H9 (cell line): ENCODE measurements around the gene MTA1. TPM values are rescaled to one million over a fixed set of nuclear protein-coding genes. Genes with fewer than 3 reads are reported as not detected.

Experiments
- DNase-seq: peaks from one replicate; pipeline ENCODE4 v3.0.0-alpha.2; 2017
- H2AFZ ChIP-seq: one replicate; pipeline ENCODE4 v1.6.1; 2013; ENCODE audit warnings: mild to moderate bottlenecking, low read length, control low read depth, moderate library complexity
- H2AK5ac ChIP-seq: 2 replicates; pipeline ENCODE4 v1.6.1; 2013; ENCODE audit warnings: low read length, control low read depth, mixed read lengths; ENCODE audit not compliant: insufficient read length
- H2BK120ac ChIP-seq: one replicate; pipeline ENCODE4 v1.6.1; 2013; ENCODE audit warnings: low read depth, mild to moderate bottlenecking, low read length, control low read depth, inconsistent platforms; ENCODE audit not compliant: poor library complexity, severe bottlenecking
- H2BK12ac ChIP-seq: 2 replicates; pipeline ENCODE4 v1.6.1; 2013; ENCODE audit warnings: low read length, control low read depth, mixed read lengths, low read depth; ENCODE audit not compliant: insufficient read length
- H2BK15ac ChIP-seq: 2 replicates; pipeline ENCODE4 v1.6.1; 2013; ENCODE audit warnings: low read depth, low read length, control low read depth
- H2BK20ac ChIP-seq: one replicate; pipeline ENCODE4 v1.6.1; 2013; ENCODE audit warnings: low read depth, mild to moderate bottlenecking, low read length, control low read depth, inconsistent platforms; ENCODE audit not compliant: poor library complexity, severe bottlenecking
- H2BK5ac ChIP-seq: 2 replicates; pipeline ENCODE4 v1.6.1; 2013; ENCODE audit warnings: low read length, control low read depth, mixed read lengths; ENCODE audit not compliant: insufficient read length
- H3K14ac ChIP-seq: 2 replicates; pipeline ENCODE4 v1.6.1; 2013; ENCODE audit warnings: low read length, control low read depth; ENCODE audit not compliant: insufficient read depth
- H3K18ac ChIP-seq: 2 replicates; pipeline ENCODE4 v1.6.1; 2013; ENCODE audit warnings: low read depth, mild to moderate bottlenecking, mixed read lengths, low read length, control low read depth; ENCODE audit not compliant: insufficient read length
- H3K23ac ChIP-seq: 2 replicates; pipeline ENCODE4 v1.6.1; 2013; ENCODE audit warnings: low read length, control low read depth, mixed read lengths, low read depth; ENCODE audit not compliant: insufficient read length
- H3K23me2 ChIP-seq: 2 replicates; pipeline ENCODE4 v1.6.1; 2013; ENCODE audit warnings: low read depth, mild to moderate bottlenecking, mixed read lengths, low read length, control low read depth; ENCODE audit not compliant: insufficient read length, poor library complexity, severe bottlenecking
- H3K27ac ChIP-seq: 2 replicates; pipeline ENCODE4 v1.5.1; 2013; ENCODE audit warnings: low read length, control low read depth, mixed read lengths, low read depth; ENCODE audit not compliant: insufficient read length
- H3K27me3 ChIP-seq: 2 replicates; pipeline ENCODE4 v1.6.1; 2013; ENCODE audit warnings: low read length, control low read depth, inconsistent platforms; ENCODE audit not compliant: insufficient read depth
- H3K4ac ChIP-seq: 2 replicates; pipeline ENCODE4 v1.6.1; 2013; ENCODE audit warnings: low read depth, mild to moderate bottlenecking, control low read depth, inconsistent platforms, low read length, moderate library complexity
- H3K4me1 ChIP-seq: 2 replicates; pipeline ENCODE4 v1.6.1; 2013; ENCODE audit warnings: low read length, control low read depth, inconsistent platforms; ENCODE audit not compliant: insufficient read depth
- H3K4me2 ChIP-seq: 2 replicates; pipeline ENCODE4 v1.6.1; 2013; ENCODE audit warnings: low read length, control low read depth, mixed read lengths; ENCODE audit not compliant: insufficient read length, insufficient read depth
- H3K56ac ChIP-seq: 2 replicates; pipeline ENCODE4 v1.6.1; 2013; ENCODE audit warnings: low read depth, mild to moderate bottlenecking, mixed read lengths, low read length, control low read depth; ENCODE audit not compliant: insufficient read length
- H3K79me1 ChIP-seq: 2 replicates; pipeline ENCODE4 v1.6.1; 2013; ENCODE audit warnings: low read depth, mild to moderate bottlenecking, moderate library complexity, low read length, control low read depth, inconsistent platforms; ENCODE audit not compliant: insufficient read depth, poor library complexity, severe bottlenecking
- H3K79me2 ChIP-seq: 2 replicates; pipeline ENCODE4 v1.6.1; 2013; ENCODE audit warnings: low read length, control low read depth, inconsistent platforms; ENCODE audit not compliant: insufficient read depth
- H3K9ac ChIP-seq: 2 replicates; pipeline ENCODE4 v1.6.1; 2013; ENCODE audit warnings: low read length, control low read depth, mixed read lengths; ENCODE audit not compliant: insufficient read length; ENCODE audit errors: extremely low read depth
- H3K9me3 ChIP-seq: one replicate; pipeline ENCODE4 v1.6.1; 2013; ENCODE audit warnings: low read depth, low read length, inconsistent platforms; ENCODE audit not compliant: control insufficient read depth
- H3T11ph ChIP-seq: one replicate; pipeline ENCODE4 v1.6.1; 2013; ENCODE audit warnings: mild to moderate bottlenecking, low read length, control low read depth, inconsistent platforms
- H4K20me1 ChIP-seq: one replicate; pipeline ENCODE4 v1.6.1; 2013; ENCODE audit not compliant: control insufficient read depth, insufficient read length, insufficient read depth
- H4K5ac ChIP-seq: 2 replicates; pipeline ENCODE4 v1.6.1; 2013; ENCODE audit warnings: low read depth, mild to moderate bottlenecking, mixed read lengths, low read length, control low read depth; ENCODE audit not compliant: insufficient read length
- H4K8ac ChIP-seq: replicated peaks from 2 replicates; pipeline ENCODE4 v1.6.1; 2013; ENCODE audit warnings: low read length, control low read depth, mixed read lengths, low read depth; ENCODE audit not compliant: insufficient read length
- H4K91ac ChIP-seq: 2 replicates; pipeline ENCODE4 v1.6.1; 2013; ENCODE audit warnings: low read depth, mild to moderate bottlenecking, moderate library complexity, mixed read lengths, low read length, control low read depth; ENCODE audit not compliant: insufficient read length
- H3K27ac Mint-ChIP-seq, 3 experiments: 2 replicates in 2 of 3; 3 replicates in 1 of 3; pipeline ENCODE4 v1.8.0; 2020 to 2021; ENCODE audit warnings: mixed read lengths in 3 of 3, mild to moderate bottlenecking in 1 of 3, moderate library complexity in 1 of 3
- H3K27me3 Mint-ChIP-seq: 2 replicates; pipeline ENCODE4 v1.8.0; 2021; ENCODE audit warnings: low read depth, mild to moderate bottlenecking, moderate library complexity, mixed read lengths
- H3K36me3 Mint-ChIP-seq, 3 experiments: 2 replicates in 2 of 3; 3 replicates in 1 of 3; pipeline ENCODE4 v1.8.0; 2020 to 2021; ENCODE audit warnings: low read depth in 3 of 3, mixed read lengths in 3 of 3; ENCODE audit not compliant: insufficient read depth in 1 of 3
- H3K4me1 Mint-ChIP-seq, 2 experiments: 2 replicates each; pipeline ENCODE4 v1.8.0; 2020; ENCODE audit warnings: mixed read lengths in 2 of 2
- H3K4me3 Mint-ChIP-seq, 2 experiments: 2 replicates in 1 of 2; 3 replicates in 1 of 2; pipeline ENCODE4 v1.8.0; 2020 to 2021; ENCODE audit warnings: mild to moderate bottlenecking in 2 of 2, mixed read lengths in 2 of 2, moderate library complexity in 1 of 2
- H3K9me3 Mint-ChIP-seq, 2 experiments: 2 replicates in 1 of 2; 3 replicates in 1 of 2; pipeline ENCODE4 v1.8.0; 2020; ENCODE audit warnings: mild to moderate bottlenecking in 2 of 2, mixed read lengths in 2 of 2, moderate library complexity in 1 of 2
- CTCF ChIP-seq: fragments of 200-600 bp; sonication (generic); conservative IDR thresholded peaks from 3 replicates; pipeline ENCODE4 v1.8.0; 2021; ENCODE audit warnings: antibody characterized with exemption, mild to moderate bottlenecking
- WGBS: extraction: QIAGEN DNeasy Blood & Tissue Kit; methylation state at CpG from one replicate; pipeline ENCODE4 v1.1.7; 2013; ENCODE audit warnings: missing lambda C conversion rate, low lambda C conversion rate, mixed read lengths; ENCODE audit not compliant: insufficient read length; ENCODE audit errors: extremely low coverage; 5-methylcytosine and 5-hydroxymethylcytosine counted together
- total RNA-seq: library from RNA; stranded (reverse); gene quantifications from 2 replicates; pipeline ENCODE4 v1.2.1, GENCODE V29; 2021

Gene MTA1
- total RNA-seq, 1 experiment from 2014 or later = 230 TPM

DNA sequence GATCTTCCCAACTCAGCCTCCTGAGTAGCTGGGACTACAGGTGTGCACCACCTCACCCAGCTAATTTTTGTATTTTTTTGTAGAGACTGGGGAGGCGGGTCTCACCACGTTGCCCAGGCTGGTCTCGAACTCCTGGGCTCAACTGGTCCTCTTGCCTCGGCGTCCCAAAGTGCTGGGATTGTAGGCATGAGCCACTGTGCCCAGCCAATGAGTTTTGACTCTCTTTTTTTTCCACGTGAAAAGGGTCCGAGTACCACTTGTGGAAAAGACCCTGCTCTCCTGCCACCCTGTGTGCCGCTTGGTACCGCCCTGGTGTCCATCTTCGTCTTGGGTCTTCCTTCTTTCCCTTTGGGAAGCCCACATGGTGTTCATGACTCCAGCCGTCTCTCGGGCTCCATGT lies 89.0 kb downstream of the MTA1 start:
- no peak for TF ChIP-seq CTCF

More for the DNA sequence above, 89.0 kb downstream of the MTA1 start:
- no peaks in the 10 kb centered on the region; a peak in 1 of 7 replicates for H3K36me3 Mint-ChIP-seq
- Histone ChIP-seq H2AFZ (no peak overlapping the region), H3K18ac (no peak overlapping the region), H3K27me3 (no peaks in the 10 kb centered on the region; the same call in 1 of the 2 replicates), H3K23me2 (no peaks in the 10 kb centered on the region), H2AK5ac (no peak overlapping the region), H3K4me2 (no peak overlapping the region), H2BK15ac (no peak overlapping the region), H4K5ac (no peak overlapping the region), H2BK12ac (no peak overlapping the region), H3K4ac (no peak overlapping the region), H2BK20ac (no peak overlapping the region), H2BK5ac (no peak overlapping the region), H3K4me1 (no peaks in the 10 kb centered on the region), H4K20me1 (no peaks in the 10 kb centered on the region), H3K56ac (no peak overlapping the region), H3K14ac (no peak overlapping the region), H3K79me1 (no peaks in the 10 kb centered on the region), H3K9me3 (no peaks in the 10 kb centered on the region), H4K8ac (no peak overlapping the region), H4K91ac (no peak overlapping the region), H3T11ph (no peak overlapping the region), H3K9ac (no peak overlapping the region), H3K27ac (no peak overlapping the region), H3K79me2 (no peaks in the 10 kb centered on the region), H2BK120ac (no peak overlapping the region), H3K23ac (no peak overlapping the region)
- peaks cover 0 to 21% of the 10 kb centered on the region in 2 experiments; a peak in 3 of 5 replicates for H3K9me3 Mint-ChIP-seq
- DNase-seq = no peak
- whole genome bisulfite sequencing = no CpG with 5 or more reads among the region's 12 CpGs
- H3K4me3 Mint-ChIP-seq = no peak overlapping the region
- H3K27me3 Mint-ChIP-seq = peaks cover 50% of the 10 kb centered on the region
- H3K4me1 Mint-ChIP-seq = no peaks in the 10 kb centered on the region
- H3K27ac Mint-ChIP-seq = no peak overlapping the region; a peak in 1 of 7 replicates
